HG02938 (cell line): Measurements from ENCODE around the gene SPTBN2.

ENCODE experiments used
- ATAC-seq: cut with Tn5 transposase; IDR thresholded peaks from one replicate; pipeline ENCODE4 v1.9.1; 2021; ENCODE audit warnings: mild to moderate bottlenecking, moderate library complexity; ENCODE audit not compliant: unreplicated experiment

SPTBN2 gene

DNA sequence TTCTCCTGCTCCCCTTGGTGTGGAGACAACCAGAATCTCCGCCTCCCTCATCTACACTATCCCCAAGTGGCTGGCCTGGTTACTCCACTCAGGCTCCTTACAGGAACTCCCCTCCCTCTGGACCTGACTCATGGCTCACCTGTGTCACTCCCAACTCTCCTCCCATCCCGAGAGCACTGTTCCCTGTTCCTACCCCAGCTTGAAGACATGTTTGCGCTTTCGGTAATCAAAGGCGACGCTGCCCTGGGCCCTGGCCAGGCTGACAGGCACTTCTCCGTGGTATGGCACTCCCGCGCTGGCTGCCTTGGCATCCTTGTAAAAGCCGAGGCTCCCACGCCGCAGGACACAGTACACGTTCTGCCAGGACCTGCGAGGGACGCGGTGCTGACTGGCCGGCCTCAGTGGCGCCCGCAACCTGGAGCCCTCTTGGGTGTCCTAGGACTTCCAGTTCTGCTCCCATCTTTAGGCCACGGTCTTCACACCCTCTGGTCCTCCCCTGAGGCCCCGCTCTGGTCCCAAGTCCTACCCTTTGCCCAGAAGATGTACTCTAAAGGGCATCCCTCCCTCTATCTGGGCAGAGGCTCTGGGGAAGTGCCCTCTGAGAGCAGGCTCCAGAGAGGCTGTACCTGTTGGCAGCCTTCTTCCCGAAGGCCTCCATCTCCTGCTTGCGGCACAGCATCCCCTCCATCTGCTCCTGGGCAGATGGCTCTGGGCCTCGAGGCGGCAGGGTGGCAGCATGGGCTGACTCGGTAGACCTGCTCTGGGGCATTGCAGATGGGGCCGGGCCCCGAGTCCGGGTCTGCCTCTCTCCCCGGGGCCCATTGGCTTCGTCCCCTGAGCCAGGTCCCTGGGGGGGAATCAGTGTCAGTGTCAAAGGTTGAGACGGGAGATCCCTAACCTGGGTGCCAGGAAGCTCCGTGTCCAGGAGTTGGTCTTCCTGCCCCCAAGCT lies 41.9 kb downstream of the SPTBN2 start:
- no peak for ATAC-seq

DNA sequence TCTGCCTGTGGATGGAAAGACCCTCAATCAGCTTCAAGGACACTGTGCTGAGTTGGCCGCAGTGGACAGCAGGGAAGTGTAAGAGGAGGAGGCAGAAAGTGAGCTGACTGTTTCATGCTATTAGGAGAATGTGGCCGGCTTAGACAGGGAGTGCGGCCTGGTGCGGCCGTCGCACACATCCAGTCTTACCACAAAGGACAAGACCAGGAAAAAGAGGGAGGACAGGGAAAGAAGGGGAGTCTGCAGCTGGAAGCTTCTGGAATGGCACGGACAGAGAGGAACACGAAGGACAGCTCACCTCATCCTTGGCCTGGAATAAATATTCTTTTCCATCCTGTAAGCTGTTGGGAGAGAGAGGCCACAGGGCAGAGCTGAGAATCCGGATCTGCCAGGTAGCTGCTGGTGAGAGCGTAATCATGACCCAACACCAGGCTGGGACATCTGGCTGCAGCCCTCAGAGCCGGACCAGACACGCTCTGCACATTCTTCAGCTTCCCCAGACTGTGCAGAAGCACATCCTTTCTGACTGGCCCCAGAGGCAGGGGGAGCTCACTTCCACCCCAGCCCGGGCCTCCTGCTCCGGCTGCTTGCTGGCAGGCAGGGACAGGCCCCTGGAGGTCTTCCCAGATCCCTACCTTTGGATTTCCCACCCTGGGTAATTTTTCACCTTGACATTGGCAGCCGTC lies 42.8 kb downstream of the SPTBN2 start:
- no peak for ATAC-seq

DNA sequence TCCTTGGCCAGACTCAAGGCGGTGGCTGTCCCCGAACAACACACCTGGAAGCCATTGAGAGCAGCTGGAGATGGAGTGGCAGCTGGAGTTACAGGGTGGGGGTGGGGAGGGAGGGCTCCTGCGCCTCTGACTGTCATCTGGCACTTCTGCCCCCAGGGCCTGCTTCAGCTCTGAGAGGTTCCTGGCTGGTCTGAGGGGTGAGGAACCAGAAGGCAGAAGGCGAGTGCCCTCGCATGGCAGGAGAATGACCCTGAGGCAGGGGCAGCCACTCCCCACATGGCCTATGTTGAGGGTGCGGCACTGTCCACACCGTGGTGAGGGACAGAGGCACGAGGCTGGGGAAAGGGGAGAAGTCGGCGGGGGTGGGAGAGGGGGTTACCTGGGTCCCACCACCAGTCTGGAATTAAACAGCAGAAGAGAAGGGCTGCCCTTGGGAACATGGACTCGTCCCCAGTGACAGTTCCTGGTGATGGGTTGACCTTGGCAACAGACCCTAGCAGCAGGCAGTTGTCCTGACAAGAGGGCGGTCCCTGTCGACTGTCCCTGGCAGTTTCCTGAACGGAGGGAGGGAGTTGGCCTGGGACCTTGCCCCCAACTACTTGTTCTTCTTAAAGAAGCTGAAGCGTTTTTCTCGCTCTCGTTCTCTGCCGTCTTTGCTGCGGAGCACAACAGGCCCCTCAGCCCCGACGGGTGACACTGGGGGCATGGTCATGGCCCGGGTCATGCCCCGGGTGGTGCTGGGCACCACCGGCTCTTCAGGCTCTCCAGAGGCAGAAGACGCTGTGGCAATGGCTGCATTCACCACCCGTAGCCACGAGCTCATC lies 43.5 kb downstream of the SPTBN2 start:
- no peak for ATAC-seq

DNA sequence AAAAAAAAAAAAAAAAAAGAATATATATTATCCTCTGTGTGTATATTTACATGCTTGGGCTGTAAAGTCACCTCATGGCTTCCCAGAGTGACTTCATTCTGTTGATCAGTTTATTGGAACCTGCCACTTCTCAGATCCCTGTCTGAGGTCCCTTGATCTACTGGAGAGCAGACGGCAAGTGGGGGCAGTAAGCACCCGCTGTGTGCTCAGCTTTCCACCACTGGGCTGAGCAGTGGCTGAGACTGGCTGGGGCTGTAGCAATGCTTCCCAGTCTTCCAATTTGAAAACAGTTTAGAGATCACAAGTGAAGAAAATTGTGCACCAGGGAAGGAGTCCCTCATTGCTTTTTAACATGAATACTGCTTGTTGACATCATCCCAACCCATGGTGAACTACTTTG lies 44.4 kb downstream of the SPTBN2 start:
- no peak for ATAC-seq

DNA sequence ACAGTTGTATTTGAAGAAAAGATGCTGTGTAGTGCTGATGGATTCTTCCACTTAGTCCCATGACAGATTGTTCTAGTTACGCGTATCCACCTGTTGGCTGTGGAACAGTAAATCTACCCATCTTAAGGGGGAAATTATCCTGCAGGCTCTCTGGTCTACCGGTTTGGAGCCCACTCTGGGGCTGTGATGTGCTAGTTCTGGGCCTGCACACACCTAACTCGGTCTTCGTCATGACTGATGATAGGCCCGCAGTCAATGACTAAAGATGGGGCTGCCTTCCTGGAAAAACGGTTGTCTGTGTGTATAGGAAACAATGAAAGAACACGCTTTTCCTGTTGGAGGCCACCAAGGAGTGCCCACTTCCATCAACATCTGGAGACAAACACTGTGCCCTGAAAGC lies 45.1 kb downstream of the SPTBN2 start:
- no peak for ATAC-seq

DNA sequence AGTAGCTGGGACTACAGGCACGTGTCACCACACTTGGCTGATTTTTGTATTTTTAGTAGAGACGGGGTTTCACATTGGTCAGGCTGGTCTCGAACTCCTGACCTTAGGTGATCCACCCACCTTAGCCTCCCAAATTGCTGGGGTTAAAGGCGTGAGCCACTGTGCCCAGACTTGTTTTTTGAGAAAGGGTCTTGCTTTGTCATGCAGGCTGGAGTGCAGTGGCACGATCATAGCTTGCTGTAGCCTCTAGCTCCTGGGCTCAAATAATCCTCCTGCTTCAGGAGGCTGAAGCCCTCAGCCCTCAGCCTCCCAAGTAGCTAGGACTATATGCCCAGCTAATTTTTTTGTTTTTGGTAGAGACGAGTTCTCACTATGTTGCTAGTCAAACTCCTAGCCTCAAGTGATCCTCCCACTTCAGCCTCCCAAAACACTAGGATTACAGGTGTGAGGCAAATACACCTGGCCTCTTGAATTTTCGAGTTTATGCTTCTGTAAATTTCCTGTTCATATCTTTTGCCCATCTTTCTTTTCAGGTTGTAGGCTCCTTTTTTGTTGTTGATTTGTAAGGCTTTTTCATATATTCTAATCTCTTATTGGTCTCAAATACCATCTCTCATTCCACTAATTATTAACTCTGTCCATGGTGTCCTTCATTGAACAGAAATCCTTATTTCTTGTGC lies 47.9 kb downstream of the SPTBN2 start:
- no peak for ATAC-seq

DNA sequence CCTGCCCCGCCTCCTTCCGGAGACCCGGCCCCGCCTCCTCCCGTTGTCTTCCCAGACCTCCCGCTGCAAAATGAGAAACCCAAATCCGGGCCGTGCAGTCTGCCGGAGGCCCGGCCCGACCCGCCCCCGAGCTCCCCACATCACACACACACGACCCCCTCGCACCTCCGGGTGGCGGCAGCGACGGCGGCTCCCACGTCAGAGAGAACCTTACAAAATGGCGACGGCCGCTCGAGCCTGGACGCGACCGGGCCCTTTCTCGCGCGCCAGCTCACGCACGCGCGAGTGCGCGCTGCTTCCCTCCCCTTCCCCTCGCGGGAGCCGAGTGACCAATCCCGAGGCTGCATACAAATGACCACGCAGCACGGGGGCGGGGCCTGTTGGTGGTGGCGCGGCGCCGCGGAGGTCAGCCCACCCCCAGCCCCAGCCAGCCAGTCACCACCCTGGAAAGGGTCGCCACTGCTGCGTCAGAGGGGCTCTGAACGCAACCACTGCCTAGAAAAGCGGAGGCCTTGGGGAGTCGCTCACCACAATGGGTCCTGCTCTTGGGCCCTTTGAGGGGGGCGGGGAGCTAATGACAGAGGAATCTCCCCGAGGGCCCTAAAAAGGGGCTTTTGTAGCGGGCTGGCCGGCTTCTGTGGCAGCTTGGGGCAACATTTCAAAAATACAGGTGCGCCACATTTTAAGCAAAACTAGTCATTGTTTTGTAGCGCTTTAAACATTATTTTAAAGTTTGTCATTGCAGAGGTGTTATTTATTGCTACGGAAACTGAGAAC lies 51.2 kb downstream of the SPTBN2 start, which contains the start of gene RBM4B:
RBM4B (minus strand) TSS at position 289 of the 777 bp plus-strand sequence. CDS start 808 bp downstream, outside the sequence.
- peak; percentile 79 for ATAC-seq

DNA sequence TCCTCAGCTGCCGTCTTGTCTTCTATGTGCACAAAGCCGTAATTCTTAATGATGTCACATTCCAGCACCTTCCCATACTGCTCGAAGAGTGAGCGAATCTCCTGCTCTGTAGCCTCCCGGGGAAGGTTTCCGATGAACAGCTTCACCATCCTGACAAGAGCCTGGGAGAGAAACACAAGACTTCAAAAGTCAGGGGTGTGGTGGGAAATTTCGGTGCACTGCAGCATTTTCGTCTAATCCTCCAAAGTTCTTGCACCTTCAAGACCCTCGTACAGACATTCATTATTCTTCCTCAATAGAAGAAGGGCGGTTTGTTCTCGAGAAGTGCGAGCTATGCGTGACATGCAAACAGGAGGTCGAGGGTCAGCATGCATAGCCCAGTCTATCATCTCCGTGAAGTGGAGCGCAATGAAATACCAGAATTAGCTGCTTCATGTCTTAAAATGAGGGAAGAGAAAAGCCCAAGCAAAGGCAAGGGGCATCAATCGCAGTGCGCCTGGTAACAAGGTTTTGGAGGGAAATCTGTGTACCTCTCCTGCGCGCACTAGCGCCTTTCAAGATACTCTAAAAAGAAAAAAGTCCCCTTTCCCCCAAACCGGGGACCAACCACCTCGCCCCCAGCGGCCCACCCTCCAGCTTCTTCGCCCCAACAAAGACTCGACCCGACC lies 52.0 kb downstream of the SPTBN2 start:
- peak; percentile 35 for ATAC-seq

DNA sequence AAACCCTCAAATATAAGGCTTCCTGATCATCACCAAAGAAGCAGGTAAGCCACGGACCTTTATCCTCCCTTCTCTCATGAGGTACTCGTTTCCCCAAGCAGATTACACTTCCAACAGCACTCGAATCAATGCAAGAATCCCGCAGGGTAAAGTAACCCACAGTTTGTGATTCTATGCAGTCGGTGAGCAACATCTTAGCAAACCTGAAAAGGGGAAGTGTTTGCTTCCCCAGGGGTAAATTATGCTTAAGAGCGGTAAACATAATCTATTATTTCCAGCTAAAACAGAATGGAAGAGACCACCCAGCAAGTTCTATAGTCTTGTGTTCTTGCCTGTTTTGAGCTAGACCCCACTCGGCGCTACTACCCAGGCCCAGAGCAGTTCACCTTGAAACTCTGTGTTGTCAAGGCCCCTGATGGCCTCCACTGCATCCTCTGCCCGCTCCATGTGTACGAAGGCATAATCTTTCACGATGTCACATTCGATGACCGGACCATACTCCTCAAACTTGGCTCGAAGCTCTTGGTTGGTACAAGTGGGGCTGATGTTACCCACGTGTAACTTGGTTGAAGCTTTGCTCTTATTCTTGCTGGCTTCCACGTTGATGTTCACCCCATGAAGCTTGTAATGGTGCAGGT lies 52.6 kb downstream of the SPTBN2 start:
- no peak for ATAC-seq

DNA sequence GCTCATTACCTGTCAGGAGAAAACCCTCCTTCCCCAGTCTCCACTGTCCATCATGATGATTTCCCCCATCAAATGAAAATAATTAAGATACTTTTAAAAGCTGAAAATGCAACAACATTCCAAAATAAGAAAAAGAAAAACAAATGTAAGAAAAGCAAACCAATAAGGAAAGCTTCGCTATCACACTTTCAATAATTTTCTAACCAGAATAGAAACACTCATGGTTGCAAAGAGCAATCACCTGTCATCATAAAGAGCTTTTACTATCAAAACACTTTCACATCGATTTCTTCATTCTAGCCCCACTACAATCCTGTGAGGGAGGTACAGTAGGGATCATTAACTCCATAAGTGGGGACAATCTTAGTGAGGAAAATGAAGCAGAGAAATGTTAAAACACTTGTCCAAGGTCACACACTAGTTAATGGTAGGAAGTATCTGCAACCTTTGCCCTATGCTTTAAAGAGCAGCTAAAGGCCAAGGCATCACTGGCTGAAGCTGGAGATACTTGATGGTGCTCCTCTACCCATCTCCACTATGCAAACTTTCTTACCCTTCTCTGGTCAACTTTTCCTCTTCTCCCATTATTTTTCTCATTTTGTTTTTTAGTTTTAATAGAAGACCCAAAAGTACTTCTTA lies 53.9 kb downstream of the SPTBN2 start:
- no peak for ATAC-seq

DNA sequence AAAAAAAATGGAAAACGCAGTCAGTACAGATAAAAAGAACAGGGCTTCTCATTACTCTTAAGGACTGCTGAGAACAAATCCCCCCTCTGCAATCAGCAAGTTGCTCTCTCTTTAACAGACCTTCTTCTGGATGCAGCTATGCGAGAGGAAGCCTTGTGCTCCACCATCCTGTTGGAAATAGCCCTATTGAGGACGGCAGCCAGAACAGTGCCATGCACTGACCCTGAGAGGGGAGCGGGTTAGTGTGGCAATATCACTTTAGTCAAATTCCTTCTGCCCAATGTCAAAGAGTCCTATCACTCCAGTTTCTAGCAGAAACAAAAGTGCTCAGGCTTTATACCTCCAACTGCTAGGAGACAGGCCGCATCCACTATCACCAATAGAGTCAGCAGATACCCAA lies 58.2 kb downstream of the SPTBN2 start:
- no peak for ATAC-seq

DNA sequence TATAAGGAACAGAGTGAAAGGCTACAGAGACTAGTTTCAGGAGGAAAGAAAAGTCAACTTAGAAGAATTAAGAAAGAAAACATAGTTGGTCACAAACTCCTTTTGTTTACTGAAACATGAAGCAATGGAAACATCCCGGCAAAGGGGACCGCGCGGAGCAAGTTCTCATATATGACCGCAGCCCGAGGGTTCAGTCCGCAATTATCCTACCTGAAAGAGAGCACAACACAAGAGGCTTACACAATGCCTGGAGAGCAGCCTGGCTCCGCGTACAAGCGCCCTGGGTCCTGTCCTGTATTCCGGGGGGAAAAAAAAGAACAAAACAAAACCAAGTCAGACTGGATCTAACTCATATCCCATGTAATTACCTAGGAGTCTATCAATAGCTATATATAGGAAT lies 63.6 kb downstream of the SPTBN2 start:
- no peak for ATAC-seq

DNA sequence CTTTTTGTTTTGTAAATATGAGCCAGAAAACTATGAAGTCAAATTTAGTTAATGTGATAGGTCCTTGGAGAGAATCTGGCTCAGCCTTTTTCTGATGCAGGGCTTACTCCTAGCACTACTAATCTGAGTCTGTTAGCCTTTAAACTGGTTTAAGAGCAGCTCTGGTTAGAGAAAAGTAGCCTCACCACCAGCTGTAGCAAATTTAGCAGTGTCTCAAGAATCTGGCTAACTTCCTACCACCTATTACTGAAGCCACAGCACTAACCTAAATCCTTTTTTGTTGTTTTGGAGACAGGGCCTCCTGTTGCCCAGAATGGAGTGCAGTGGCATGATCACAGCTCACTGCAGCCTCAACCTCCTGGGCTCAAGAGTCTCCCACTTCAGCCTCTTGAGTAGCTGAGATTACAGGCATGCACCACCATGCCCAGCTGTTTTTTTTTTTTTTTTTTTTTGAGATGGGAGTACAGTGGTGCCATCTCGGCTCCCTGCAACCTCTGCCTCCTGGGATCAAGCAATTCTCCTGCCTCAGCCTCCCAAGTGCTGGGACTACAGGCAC lies 65.2 kb downstream of the SPTBN2 start:
- no peak for ATAC-seq

DNA sequence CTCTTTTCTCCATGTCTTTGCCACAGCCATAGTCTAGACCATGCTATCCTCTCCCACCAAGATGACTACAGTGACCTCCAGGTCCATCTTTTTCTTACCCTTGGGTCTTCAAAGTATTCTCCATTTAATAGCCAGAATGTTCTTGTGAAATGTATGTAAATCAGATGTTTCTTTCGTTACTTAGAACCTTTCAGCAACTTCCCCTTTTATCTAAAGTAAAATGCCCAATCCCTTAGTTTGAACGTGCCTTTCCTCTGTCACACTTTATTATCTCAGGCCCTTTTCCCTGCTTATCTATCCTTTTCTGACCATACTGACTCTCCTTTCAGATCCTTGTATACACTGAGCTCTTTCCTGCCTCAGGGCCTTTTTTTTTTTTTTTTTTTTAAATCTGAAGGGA lies 69.3 kb downstream of the SPTBN2 start:
- ATAC-seq = no peak

DNA sequence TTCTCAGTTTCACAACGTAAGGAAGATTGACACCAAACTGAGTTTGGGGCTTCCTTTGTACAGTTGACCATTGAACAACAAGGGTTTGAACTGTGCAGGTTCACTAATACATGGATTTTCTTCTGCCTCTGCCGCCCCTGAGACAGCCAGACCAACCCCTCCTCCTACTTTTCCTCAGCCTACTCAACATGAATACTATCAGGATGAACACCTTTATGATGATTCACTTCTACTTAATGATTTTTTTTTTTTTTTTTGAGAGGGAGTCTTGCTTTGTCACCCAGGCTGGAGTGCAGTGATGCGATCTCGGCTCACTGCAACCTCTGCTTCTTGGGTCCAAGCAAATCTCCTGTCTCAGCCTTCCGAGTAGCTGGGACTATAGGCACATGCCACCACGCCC lies 75.9 kb downstream of the SPTBN2 start:
- ATAC-seq = no peak

DNA sequence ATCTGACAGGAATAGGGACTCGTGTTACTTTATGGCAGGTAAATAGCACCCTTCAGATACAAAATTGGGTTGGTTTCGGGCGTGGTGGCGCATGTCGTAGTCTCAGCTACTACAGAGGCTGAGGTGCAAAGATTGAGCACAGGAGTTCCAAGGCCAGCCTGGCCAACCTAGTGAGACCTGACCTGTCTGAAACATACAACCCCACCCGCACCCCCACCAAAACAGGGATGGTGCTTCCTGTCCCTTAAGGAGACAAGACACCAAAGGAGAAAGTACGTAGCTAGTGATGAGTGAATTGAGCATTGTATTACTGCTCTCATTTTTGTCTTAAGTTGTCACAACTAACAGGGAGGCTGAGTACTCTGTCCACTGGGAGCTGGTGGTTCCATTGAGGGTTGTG lies 76.4 kb downstream of the SPTBN2 start:
- ATAC-seq = no peak

DNA sequence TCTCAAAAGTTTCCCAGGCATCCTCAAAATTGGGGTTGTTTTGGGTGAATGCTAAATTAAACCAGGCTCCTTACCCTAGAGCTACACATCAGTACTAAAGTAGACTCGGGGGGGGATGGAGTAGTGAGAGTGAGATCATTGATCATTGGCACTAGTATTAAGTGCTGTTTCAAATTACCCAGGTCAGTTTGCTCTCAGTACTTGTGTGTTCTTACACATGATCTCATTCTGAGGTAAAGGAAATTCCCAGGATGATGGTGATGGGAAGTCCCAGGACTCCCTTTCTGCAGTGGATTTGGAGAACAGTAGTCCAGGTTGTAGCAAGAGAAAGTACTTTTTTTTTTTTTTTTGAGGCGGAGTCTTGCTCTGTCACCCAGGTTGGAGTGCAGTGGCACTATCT lies 78.0 kb downstream of the SPTBN2 start:
- ATAC-seq = no peak

DNA sequence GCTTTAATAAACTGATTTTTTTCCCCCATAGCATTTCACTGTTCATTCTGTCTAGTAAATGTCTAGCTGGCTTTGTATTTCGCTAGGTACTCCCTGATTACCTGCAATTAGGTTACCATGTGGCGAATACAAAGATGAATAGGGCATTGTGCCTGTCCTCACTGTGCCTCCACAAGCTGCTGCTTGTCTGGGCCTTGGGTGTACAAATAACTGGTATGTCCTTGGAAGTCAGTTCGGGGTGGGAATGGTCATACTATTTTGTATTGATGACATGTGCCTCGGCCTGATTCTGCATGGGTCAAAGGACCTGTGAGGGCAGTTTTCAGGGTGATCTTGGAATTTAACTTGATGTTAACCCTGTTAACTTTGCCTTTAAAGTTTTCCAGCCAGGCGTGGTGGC lies 79.1 kb downstream of the SPTBN2 start:
- ATAC-seq = no peak
